Small intestine (tissue), 7 donors: ENCODE measurements around the gene FBP2. TPM values are rescaled to one million over a fixed set of nuclear protein-coding genes. Genes with fewer than 3 reads are reported as not detected.

Experiments
- DNase-seq, 2 donors: peaks; one replicate each; pipeline versions ENCODE4 v3.0.0 to v3.0.0-alpha.2; 2013
- FAIRE-seq: peaks from 2 replicates; lab custom pipeline; 2012; peaks lifted over from hg19 to GRCh38; lab: Jason Lieb, UNC
- H3K27ac ChIP-seq, 3 donors: one replicate each; pipeline ENCODE4 v1.5.1; 2013; ENCODE audit warnings: low read length in 2 of 3, mild to moderate bottlenecking in 2 of 3, control low read depth in 1 of 3, inconsistent platforms in 1 of 3, low read depth in 1 of 3, moderate library complexity in 1 of 3
- H3K27me3 ChIP-seq, 3 donors: one replicate each; pipeline ENCODE4 v1.6.1; 2013; ENCODE audit warnings: low read length in 3 of 3, inconsistent platforms in 1 of 3; ENCODE audit not compliant: control insufficient read depth in 3 of 3, insufficient read depth in 3 of 3
- H3K36me3 ChIP-seq, 3 donors: one replicate each; pipeline ENCODE4 v1.6.1; 2013; ENCODE audit warnings: low read length in 3 of 3, inconsistent platforms in 1 of 3, low read depth in 1 of 3, mild to moderate bottlenecking in 1 of 3, moderate library complexity in 1 of 3; ENCODE audit not compliant: control insufficient read depth in 3 of 3, insufficient read depth in 2 of 3
- H3K4me1 ChIP-seq, 3 donors: one replicate each; pipeline ENCODE4 v1.6.1; 2013; ENCODE audit warnings: low read length in 2 of 3, inconsistent platforms in 1 of 3, low read depth in 1 of 3, mild to moderate bottlenecking in 1 of 3, moderate library complexity in 1 of 3; ENCODE audit not compliant: control insufficient read depth in 3 of 3, insufficient read depth in 2 of 3
- H3K4me3 ChIP-seq, 3 donors: one replicate each; pipeline ENCODE4 v1.5.1; 2013; ENCODE audit warnings: low read length in 3 of 3, control low read depth in 1 of 3, inconsistent platforms in 1 of 3, low read depth in 1 of 3, mild to moderate bottlenecking in 1 of 3, moderate library complexity in 1 of 3
- H3K9me3 ChIP-seq, 2 donors: one replicate each; pipeline ENCODE4 v1.6.1; 2013; ENCODE audit warnings: low read depth in 1 of 2, low read length in 1 of 2; ENCODE audit not compliant: control insufficient read depth in 2 of 2, insufficient read depth in 1 of 2
- WGBS, 3 donors: extraction: QIAGEN DNeasy Blood & Tissue Kit; methylation state at CpG; one replicate each; pipeline ENCODE4 v1.1.7; 2013; 5-methylcytosine and 5-hydroxymethylcytosine counted together
- polyA plus RNA-seq, 4 donors: library from polyadenylated mRNA; stranded (reverse) in 3 of 4; unstranded in 1 of 4; fragments of 200-250 nt in 3 of 4; fragments of 120-200 nt in 1 of 4; gene quantifications; one replicate each; pipeline versions ENCODE4 v1.2.1 to v1.2.3, GENCODE V29; 2013
- donor health status: healthy with polysubstance abuse.
- donor health status: control.
- donor health status: control.
- donor health status: Bipolar disorder and iron deficiency.
- donor health status: healthy.

FBP2 gene
- polyA plus RNA-seq, 4 donors: 0.24 to 1.9 (median 1.1) TPM; not detected in 1

DNA sequence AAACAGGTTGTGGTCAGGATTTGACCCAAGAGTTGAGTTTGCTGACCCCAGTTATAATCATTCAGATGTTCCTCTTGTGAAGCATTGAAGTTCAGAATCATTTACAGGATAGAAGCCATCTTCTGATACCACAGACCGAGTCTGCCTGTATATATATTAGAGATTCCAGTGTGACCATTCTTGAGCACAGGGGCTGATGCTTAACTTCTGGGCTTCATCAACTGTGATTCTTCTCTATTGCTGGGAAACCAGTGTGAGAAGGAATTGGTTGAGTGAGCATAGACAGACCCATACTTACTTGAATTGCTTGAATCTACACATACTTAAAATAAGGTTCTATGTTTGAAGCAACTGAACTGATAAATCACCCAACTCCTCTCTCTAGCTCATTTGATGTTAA, 66.7 kb downstream of the FBP2 start:
- Histone ChIP-seq H3K36me3 (no peaks in the 10 kb centered on the region), H3K9me3 (peaks cover 0 to 2% of the 10 kb centered on the region in 2 donors), H3K27ac (no peak overlapping the region), H3K4me1 (no peaks in the 10 kb centered on the region), H3K27me3 (no peaks in the 10 kb centered on the region), H3K4me3 (no peak overlapping the region)
- FAIRE-seq (no peak), DNase-seq (no peak)
- WGBS, 3 donors: 69 to 87% (median 73%) methylated on average over 1 of the region's 1 CpG

DNA sequence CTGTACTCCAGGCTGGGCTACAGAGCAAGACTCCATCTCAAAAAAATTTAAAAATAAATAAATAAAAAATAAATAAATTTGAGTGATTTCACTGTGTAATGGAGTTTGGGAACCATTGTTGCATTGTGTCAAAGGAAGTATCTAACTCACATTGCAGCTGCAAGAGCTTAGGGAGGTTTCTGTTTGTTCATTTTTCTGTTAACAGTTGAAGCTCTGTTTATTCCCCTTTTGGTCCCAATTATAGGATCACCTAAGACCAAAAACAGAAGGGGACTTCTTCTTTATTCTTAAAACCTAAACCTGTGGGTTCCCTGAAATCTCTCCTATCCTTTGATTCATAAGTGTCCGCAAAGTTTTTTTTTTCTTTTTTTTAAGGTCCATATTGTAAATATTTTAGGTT, 67.4 kb downstream of the FBP2 start:
- Histone ChIP-seq H3K36me3 (no peaks in the 10 kb centered on the region), H3K27ac (no peak overlapping the region), H3K27me3 (no peaks in the 10 kb centered on the region), H3K4me1 (no peaks in the 10 kb centered on the region), H3K4me3 (no peak overlapping the region), H3K9me3 (peaks cover 0 to 2% of the 10 kb centered on the region in 2 donors)
- FAIRE-seq (no peak), DNase-seq (no peak)
- 92 to 100% (median 100%) methylated on average over 1 of the region's 1 CpG for WGBS, 3 donors

DNA sequence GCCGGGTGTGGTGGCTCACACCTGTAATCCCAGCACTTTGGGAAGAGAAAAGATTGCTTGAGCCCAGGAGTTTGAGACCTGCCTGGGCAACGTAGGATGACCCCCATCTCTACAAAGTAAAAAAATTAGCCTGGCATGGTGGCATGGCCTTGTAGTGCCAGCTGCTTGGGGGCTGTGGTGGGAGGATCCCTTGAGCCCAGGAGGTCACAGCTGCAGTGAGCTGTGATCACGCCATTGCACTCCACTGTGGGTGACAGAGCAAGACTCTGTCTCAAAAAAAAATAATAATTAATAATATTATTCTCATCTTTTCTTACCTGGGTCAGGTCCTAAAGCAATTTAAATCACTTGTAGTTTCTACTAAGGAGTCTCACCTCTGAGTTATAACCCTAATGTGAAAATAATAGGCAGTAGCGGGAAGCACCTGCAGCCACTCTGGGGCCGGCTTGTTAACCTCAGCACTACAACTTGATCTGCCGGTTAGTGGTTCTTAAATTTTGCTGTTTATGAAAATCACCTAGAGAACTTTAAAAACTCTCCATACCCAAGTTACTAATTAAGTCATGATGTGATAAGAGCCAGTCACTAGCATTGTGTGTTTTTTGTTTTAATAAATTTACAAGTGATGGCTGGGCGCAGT, 68.1 kb downstream of the FBP2 start:
- Histone ChIP-seq H3K4me3 (no peak overlapping the region), H3K27ac (no peak overlapping the region), H3K4me1 (no peaks in the 10 kb centered on the region), H3K9me3 (peaks cover 0 to 2% of the 10 kb centered on the region in 2 donors), H3K27me3 (no peaks in the 10 kb centered on the region), H3K36me3 (no peaks in the 10 kb centered on the region)
- WGBS, 3 donors: 88 to 94% (median 94%) methylated on average over 7 of the region's 7 CpGs
- DNase-seq: no peak
- FAIRE-seq: no peak

DNA sequence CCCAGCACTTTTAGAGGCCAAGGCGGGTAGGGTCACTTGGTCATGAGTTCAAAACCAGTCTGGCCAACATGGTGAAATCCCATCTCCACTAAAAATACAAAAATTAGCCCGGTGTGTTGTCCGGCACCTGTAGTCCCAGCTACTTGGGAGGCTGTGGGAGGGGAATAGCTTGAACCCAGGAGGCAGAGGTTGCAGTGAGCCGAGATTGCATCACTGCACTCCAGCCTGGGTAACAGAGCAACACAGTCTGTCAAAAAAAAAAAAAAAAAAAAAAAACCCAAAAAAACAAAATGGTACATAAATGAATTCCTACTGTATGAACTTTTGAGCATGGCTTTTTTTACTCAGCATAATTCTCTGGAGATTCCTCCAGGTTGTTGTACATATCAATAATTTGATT, 76.4 kb downstream of the FBP2 start:
- Histone ChIP-seq H3K4me3 (no peak overlapping the region), H3K27ac (no peak overlapping the region), H3K9me3 (no peaks in the 10 kb centered on the region), H3K27me3 (no peaks in the 10 kb centered on the region), H3K4me1 (no peaks in the 10 kb centered on the region), H3K36me3 (no peaks in the 10 kb centered on the region)
- DNase-seq (no peak), FAIRE-seq (no peak)
- 72 to 89% (median 76%) methylated on average over 4 of the region's 4 CpGs for WGBS, 3 donors

DNA sequence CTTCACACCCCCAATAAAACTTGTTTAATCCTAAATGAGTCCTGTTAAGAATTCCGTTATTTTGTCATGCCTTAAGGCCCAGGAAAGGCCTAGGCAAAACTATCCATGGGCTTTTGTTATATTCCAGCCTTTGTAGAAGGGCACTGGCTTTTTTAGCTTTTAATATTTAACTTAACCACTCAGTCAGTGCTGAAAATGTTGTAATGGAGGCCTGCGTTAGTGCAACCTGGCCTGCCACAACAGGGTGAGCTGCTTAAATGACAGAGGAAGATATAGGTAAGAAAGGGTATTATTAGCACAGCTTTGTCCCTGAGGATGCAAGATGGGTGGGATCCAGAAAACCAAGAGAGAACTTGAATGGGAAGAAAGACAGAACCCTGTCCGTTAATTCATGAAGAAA, 78.9 kb downstream of the FBP2 start:
- Histone ChIP-seq H3K27ac (no peak overlapping the region), H3K36me3 (no peaks in the 10 kb centered on the region), H3K27me3 (no peaks in the 10 kb centered on the region), H3K9me3 (no peaks in the 10 kb centered on the region), H3K4me3 (no peak overlapping the region), H3K4me1 (no peaks in the 10 kb centered on the region)
- DNase-seq: no peak
- 63 to 86% (median 82%) methylated on average over 3 of the region's 3 CpGs for WGBS, 3 donors
- FAIRE-seq: no peak

DNA sequence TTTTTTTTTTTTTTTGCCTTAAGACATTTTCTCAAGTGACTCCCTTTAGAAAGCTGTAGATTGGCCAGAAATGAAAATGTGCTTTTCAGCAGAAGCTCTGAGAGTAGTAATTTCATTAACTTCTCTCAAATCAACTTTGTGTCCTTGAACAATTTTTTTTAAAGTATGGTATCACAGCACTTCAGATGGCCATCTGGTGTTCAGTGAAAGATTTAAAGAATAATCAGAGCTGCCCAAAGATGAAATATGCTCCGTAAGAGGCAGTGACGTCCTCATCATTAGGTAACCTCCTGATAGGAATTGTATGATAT, 81.7 kb downstream of the FBP2 start:
- 78 to 89% (median 86%) methylated on average over 2 of the region's 2 CpGs for WGBS, 3 donors

DNA sequence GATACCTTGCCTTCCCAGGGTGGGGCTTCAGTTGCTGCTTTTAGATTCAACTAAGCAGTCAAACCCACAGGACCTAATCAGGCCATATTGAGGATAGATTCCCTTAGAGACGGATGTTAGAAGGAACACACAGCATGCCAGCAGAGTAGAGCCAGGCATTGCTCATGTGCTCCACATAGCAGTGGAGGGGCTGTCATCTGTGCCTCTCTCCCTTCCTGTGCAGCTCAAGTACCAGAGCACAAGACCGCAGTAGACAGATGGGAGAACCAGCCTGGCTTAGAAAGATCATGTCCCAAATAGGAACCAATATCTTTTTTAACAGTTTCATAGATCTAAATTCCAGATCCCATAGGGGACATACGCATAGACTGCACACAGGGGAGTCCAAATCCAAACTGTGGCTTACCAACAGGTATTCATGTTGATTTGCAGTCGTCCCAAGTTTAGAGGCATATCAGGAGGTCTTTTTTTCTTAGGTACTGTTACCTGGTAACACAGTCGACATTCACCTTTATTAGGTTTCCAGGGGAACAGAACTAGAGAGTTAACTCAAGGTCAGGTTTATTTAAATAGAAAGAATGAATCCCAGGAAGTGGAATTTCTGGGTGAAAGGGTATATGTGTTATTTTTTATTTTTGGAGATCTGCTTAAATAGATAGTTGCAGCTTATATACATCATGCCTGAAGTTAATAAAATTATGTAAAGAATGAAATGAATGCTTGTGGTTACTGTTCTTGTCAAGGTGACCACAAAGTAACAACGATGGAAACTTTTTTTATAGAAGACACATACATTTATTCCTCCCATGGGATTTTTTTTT, 82.3 kb downstream of the FBP2 start:
- Histone ChIP-seq H3K36me3 (no peaks in the 10 kb centered on the region), H3K9me3 (no peaks in the 10 kb centered on the region), H3K27me3 (no peaks in the 10 kb centered on the region), H3K4me1 (no peaks in the 10 kb centered on the region), H3K27ac (no peak overlapping the region), H3K4me3 (no peak overlapping the region)
- no peak for DNase-seq
- WGBS, 3 donors: 60 to 67% (median 62%) methylated on average over 6 of the region's 6 CpGs
- no peak for FAIRE-seq

More for the DNA sequence above, 81.7 kb downstream of the FBP2 start:
- DNase-seq: no peak
- Histone ChIP-seq H3K27me3 (no peaks in the 10 kb centered on the region), H3K4me1 (no peaks in the 10 kb centered on the region), H3K36me3 (no peaks in the 10 kb centered on the region), H3K27ac (no peak overlapping the region), H3K4me3 (no peak overlapping the region), H3K9me3 (no peaks in the 10 kb centered on the region)
- no peak for FAIRE-seq
